Osteocyte (in vitro differentiated cells): ENCODE data around the gene TRIM46. TPM values are rescaled to one million over a fixed set of nuclear protein-coding genes. Genes with fewer than 3 reads are reported as not detected.
"Not testable (repeated sequence)": the region's sequence is repeated elsewhere in the genome, so short reads cannot be mapped to it uniquely, and the experiment has no call there.

Source experiments
- DNase-seq: peaks from one replicate; pipeline ENCODE4 v3.0.0; 2021; ENCODE audit warnings: mixed read lengths; ENCODE audit not compliant: unreplicated experiment; ENCODE audit errors: extremely low spot score
- H3K27ac Mint-ChIP-seq: one replicate; pipeline ENCODE4 v1.8.0; 2021; ENCODE audit warnings: mild to moderate bottlenecking, mixed read lengths; ENCODE audit not compliant: unreplicated experiment
- H3K27me3 Mint-ChIP-seq: one replicate; pipeline ENCODE4 v1.8.0; 2021; ENCODE audit warnings: mixed read lengths; ENCODE audit not compliant: unreplicated experiment
- H3K36me3 Mint-ChIP-seq: one replicate; pipeline ENCODE4 v1.8.0; 2021; ENCODE audit warnings: mixed read lengths; ENCODE audit not compliant: unreplicated experiment
- H3K4me1 Mint-ChIP-seq: one replicate; pipeline ENCODE4 v1.8.0; 2021; ENCODE audit warnings: mixed read lengths; ENCODE audit not compliant: unreplicated experiment
- H3K4me3 Mint-ChIP-seq: one replicate; pipeline ENCODE4 v1.8.0; 2021; ENCODE audit warnings: mild to moderate bottlenecking, moderate library complexity, mixed read lengths; ENCODE audit not compliant: unreplicated experiment
- H3K9me3 Mint-ChIP-seq: one replicate; pipeline ENCODE4 v1.8.0; 2021; ENCODE audit warnings: mixed read lengths; ENCODE audit not compliant: unreplicated experiment
- total RNA-seq: library from RNA; stranded (reverse); gene quantifications from 2 replicates; pipeline ENCODE4 v1.2.1, GENCODE V29; 2021
- TF ChIP-seq, protein P1 (sequence below): fragments of 200-600 bp; sonication (generic); IDR thresholded peaks from 2 replicates; pipeline ENCODE4 v1.5.0; 2021; ENCODE audit warnings: antibody characterized with exemption, mild to moderate bottlenecking, moderate library complexity

TRIM46 gene
- total RNA-seq, 1 donor from 2014 or later: 7.7 TPM

DNA sequence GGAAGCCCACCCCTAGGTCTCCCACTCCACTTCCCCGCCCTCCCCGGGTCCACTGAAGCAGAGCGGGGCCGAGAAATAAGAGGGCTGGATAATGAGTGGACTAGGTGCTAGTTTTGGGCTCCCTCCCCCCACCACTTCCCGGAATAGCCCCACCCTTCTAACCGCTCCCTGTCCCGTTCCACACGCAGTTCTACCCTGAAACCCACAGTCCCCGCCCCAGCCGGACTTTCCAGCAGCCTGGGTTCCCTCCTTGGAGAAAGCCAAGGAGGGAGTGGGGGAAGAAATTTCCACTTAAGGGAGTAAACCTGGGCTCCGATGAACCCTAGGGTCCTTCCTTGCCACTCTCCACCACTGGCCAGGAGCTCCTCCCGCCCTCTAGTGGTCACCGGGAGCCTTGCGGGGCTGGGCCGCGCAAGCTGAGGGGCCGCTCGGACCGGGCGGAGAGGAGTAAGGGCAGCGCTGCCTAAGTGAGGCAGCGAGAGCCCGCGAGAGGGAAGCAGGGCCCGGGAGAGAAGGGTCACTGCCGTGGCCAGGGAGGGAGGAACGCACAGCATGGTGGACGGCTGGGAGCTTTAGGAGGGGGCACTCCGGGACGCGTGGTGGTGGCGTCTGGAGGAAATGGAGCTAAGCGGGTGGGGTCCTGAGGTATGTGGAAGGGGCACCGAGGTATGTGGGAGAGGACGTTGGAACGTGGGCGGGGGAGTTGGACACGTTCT is 19.8 kb downstream of the TRIM46 start:
- peak overlapping the region; percentile 85 for H3K4me3 Mint-ChIP-seq
- no peaks in the 10 kb centered on the region for H3K9me3 Mint-ChIP-seq
- DNase-seq: peak; percentile 98
- TF ChIP-seq, protein P1, sequence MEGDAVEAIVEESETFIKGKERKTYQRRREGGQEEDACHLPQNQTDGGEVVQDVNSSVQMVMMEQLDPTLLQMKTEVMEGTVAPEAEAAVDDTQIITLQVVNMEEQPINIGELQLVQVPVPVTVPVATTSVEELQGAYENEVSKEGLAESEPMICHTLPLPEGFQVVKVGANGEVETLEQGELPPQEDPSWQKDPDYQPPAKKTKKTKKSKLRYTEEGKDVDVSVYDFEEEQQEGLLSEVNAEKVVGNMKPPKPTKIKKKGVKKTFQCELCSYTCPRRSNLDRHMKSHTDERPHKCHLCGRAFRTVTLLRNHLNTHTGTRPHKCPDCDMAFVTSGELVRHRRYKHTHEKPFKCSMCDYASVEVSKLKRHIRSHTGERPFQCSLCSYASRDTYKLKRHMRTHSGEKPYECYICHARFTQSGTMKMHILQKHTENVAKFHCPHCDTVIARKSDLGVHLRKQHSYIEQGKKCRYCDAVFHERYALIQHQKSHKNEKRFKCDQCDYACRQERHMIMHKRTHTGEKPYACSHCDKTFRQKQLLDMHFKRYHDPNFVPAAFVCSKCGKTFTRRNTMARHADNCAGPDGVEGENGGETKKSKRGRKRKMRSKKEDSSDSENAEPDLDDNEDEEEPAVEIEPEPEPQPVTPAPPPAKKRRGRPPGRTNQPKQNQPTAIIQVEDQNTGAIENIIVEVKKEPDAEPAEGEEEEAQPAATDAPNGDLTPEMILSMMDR: peak; percentile 98
- peaks cover 28% of the 10 kb centered on the region for H3K4me1 Mint-ChIP-seq
- peaks cover 3% of the 10 kb centered on the region for H3K36me3 Mint-ChIP-seq
- H3K27me3 Mint-ChIP-seq: no peaks in the 10 kb centered on the region
- H3K27ac Mint-ChIP-seq: peak overlapping the region; percentile 99

DNA sequence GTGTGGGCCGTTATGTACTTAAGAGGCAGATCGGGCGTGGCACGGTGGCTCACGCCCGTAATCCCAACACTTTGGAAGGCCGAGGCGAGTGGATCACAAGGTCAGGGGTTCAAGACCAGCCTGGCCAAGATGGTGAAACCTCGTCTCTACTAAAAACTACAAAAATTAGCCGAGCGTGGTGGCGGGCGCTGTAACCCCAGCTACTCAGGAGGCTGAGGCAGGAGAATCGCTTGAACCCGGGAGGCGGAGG is 20.3 kb downstream of the TRIM46 start:
- peak overlapping the region; percentile 99 for H3K27ac Mint-ChIP-seq
- H3K4me3 Mint-ChIP-seq: peak overlapping the region; percentile 85
- H3K9me3 Mint-ChIP-seq, H3K36me3 Mint-ChIP-seq, DNase-seq, H3K27me3 Mint-ChIP-seq: not testable (repeated sequence)
- H3K4me1 Mint-ChIP-seq: peaks cover 28% of the 10 kb centered on the region

DNA sequence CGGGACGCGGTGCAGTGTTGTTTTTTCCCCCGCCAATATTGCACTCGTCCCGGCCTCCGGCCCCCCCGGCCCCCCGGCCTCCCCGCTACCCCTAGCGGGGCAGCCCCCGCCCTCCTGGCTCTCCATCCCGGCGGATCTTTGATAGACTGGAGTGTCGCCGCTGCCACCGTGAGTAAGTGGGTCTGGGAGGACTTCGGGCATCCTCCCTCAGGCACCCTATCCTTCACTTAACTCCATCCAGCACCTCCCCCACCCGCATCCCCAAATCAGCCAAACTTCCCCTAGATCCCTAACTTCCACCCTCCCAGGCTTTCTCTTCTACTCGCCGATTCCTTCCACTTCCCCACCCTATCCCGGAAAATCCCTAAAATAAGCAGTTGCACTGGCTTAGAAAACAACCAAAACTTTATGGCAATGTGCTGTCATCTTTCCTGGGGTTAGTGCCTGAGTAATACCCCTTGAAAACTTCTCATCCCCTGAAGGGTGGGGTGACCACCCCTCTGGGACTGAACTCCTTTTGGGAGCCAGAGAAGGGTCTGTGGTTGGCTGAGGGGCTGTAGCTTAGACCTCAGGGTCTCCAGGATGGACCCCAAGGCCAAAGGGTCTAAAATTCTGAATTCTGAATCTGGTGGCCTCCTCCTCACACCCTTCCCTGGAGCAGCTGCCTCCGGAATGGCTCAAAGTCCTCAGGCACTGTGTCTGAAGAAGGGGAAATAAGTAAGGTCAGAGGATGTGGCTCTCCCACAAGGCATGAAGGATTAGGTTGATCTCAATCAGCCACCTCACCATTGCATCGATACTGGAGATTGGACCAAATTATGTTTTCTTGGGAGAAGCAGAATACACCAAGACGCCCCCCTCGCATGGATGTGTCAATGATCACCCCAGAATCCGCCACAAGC is 21.8 kb downstream of the TRIM46 start:
- Mint-ChIP-seq H3K36me3 (peaks cover 3% of the 10 kb centered on the region), H3K27ac (peak overlapping the region; percentile 92), H3K27me3 (no peaks in the 10 kb centered on the region), H3K4me1 (peaks cover 28% of the 10 kb centered on the region), H3K4me3 (peak overlapping the region; percentile 85), H3K9me3 (no peaks in the 10 kb centered on the region)
- TF ChIP-seq, protein P1: no peak
- DNase-seq: no peak

DNA sequence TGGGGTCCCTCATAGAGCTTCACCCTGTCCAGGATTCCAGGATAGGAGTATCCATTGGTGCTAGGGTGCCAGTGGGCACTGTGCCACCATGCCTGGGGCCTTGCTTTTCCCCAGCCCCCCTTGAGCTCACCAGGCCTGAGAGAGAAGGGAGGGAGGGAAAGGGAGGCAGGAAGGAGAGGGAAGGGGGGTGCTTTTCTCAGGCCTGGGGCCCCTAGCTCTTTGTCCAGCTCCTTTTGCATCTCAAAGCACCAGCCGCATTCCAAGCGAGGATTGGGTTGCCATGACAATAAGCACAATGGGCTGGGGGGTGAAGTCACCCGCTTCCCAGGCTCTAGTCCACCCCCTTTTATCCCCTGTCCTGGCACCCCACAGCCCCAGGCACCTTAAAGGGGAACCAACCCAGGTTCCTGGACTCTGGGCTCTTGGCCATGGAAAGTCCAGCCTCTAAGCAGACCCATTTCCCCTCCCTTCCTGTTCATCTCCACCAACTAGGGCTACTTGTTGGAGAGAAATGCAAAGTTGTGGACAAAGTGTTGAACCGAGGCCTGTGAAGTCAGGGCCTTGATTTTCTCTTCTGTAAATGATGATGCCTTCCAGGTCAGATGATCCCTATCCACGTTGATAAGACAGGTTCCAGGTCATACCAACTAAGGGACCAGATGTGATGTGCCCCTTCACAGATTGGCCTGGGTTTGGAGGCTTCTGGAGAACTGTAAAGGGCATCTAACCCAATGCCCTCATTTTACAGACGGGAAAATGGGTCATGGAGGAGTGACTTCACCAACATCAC is 22.6 kb downstream of the TRIM46 start:
- Mint-ChIP-seq H3K9me3 (no peaks in the 10 kb centered on the region), H3K36me3 (peaks cover 3% of the 10 kb centered on the region), H3K4me3 (peak overlapping the region; percentile 85), H3K4me1 (peaks cover 28% of the 10 kb centered on the region), H3K27ac (no peak overlapping the region), H3K27me3 (no peaks in the 10 kb centered on the region)
- DNase-seq: no peak
- TF ChIP-seq, protein P1: no peak

DNA sequence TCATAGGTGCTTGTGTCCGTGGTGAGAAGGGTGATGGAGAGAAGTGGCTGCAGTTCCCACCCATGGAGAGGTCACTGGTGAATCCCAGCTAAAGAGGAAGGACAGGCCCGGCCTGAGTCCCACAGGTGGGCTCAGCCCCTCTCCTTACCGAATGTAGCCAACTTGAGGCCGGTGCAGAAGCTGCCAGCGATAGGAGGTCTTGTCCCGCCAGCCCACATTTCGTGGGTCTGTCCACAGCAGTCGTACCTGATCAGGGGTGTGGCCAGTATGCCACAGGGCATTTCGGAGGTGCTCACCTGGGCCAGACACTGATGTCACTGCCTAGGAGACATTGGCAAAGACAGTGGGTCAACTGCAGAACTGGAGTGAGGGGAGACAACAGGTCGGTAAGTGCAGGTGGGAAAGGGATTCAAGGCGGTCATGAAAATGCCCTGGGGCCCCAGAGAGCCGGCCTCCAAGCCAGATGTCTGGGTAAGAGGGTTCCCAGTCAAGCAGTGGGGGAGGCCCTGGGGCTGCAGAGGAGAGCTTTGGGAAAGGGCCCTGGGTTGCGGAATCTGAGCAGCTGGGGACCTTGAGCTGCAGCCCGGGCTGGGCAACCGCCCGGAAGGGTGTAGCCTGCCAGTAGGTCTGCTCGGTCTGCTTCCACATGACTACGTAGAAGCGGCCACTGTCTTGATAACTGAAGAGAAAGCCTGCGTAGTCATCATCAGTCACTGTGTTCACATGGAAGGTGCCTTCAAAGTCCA is 23.4 kb downstream of the TRIM46 start:
- Mint-ChIP-seq H3K4me3 (no peak overlapping the region), H3K4me1 (peaks cover 28% of the 10 kb centered on the region), H3K27me3 (no peaks in the 10 kb centered on the region), H3K36me3 (peaks cover 3% of the 10 kb centered on the region), H3K9me3 (no peaks in the 10 kb centered on the region), H3K27ac (no peak overlapping the region)
- TF ChIP-seq, protein P1: no peak
- no peak for DNase-seq
